ENCODE results near the gene CCDC78. TPM values are rescaled to one million over a fixed set of nuclear protein-coding genes. Genes with fewer than 3 reads are reported as not detected.

The CCDC78 gene
- total and polyA plus RNA-seq, 2 of the 13 experiments (the other 11 are each of a cell fraction or from before 2014, with no cell fraction given) = 0.53 to 1.5 TPM

GRCh38 chr16:739560-740458 lies 13.6 kb upstream of the CCDC78 start (continued):
- TF ChIP-seq KLF15 (CRISPR knock-in tag; IDR thresholded peaks at IDR 0.05; ENCODE audit: borderline replicate concordance) = no peak
- no peak for TF ChIP-seq MTERF4 (CRISPR knock-in tag; IDR thresholded peaks at IDR 0.05)
- TF ChIP-seq CBX2 (IDR thresholded peaks at IDR 0.05; ENCODE audit: low read depth, low read length) = no peak
- TF ChIP-seq CBX2 (CRISPR knock-in tag; IDR thresholded peaks at IDR 0.05; ENCODE audit: low read depth) = no peak
- TF ChIP-seq REXO4 (CRISPR knock-in tag; IDR thresholded peaks at IDR 0.05; ENCODE audit: borderline replicate concordance) = no peak
- TF ChIP-seq SNAPC5 (CRISPR knock-in tag; IDR thresholded peaks at IDR 0.05; ENCODE audit: borderline replicate concordance) = no peak
- TF ChIP-seq IKZF1 (IDR thresholded peaks at IDR 0.05) = no peak
- TF ChIP-seq ZNF740 (CRISPR knock-in tag; IDR thresholded peaks at IDR 0.05) = no peak
- no peak for TF ChIP-seq ESRRA (CRISPR knock-in tag; IDR thresholded peaks at IDR 0.05; ENCODE audit: low read depth)
- TF ChIP-seq ZNF275 (CRISPR knock-in tag; IDR thresholded peaks at IDR 0.05; ENCODE audit: borderline replicate concordance) = no peak
- TF ChIP-seq SAP130 (CRISPR knock-in tag; IDR thresholded peaks at IDR 0.05; ENCODE audit: low read depth) = peak; percentile 78
- TF ChIP-seq ISX (CRISPR knock-in tag; conservative IDR thresholded peaks at IDR 0.05) = no peak
- TF ChIP-seq CSRNP1 (CRISPR knock-in tag; IDR thresholded peaks at IDR 0.05) = no peak
- TF ChIP-seq ZNF180 (CRISPR knock-in tag; IDR thresholded peaks at IDR 0.05; ENCODE audit: borderline replicate concordance, low read depth) = no peak
- peak; percentile 96 for TF ChIP-seq MLX (CRISPR knock-in tag; IDR thresholded peaks at IDR 0.05)
- no peak for TF ChIP-seq PCBP1 (IDR thresholded peaks at IDR 0.05; ENCODE audit: borderline replicate concordance, low read depth, low read length)
- TF ChIP-seq ZNF577 (CRISPR knock-in tag; IDR thresholded peaks at IDR 0.05; ENCODE audit: borderline replicate concordance, low read depth) = no peak
- no peak for TF ChIP-seq TMF1 (CRISPR knock-in tag; IDR thresholded peaks at IDR 0.05; ENCODE audit: low read depth)
- TF ChIP-seq ZNF746 (CRISPR knock-in tag; IDR thresholded peaks at IDR 0.05) = no peak
- 0 out of 2 replicates have a peak, but pooled peaks have one; percentile 49 for TF ChIP-seq SP5 (CRISPR knock-in tag; IDR thresholded peaks at IDR 0.05; ENCODE audit: borderline replicate concordance, low read depth)
- TF ChIP-seq REPIN1 (CRISPR knock-in tag; IDR thresholded peaks at IDR 0.05; ENCODE audit: borderline replicate concordance, low read depth) = no peak
- TF ChIP-seq POLR2AphosphoS2 (IDR thresholded peaks at IDR 0.05; ENCODE audit: low read depth, low read length) = no peak
- TF ChIP-seq SPEN (CRISPR knock-in tag; IDR thresholded peaks at IDR 0.05; ENCODE audit: low read depth) = no peak
